GM20431 (cell line): ENCODE results near the gene USP33.
"Not testable (repeated sequence)": the region's sequence is repeated elsewhere in the genome, so short reads cannot be mapped to it uniquely, and the experiment has no call there.

ENCODE experiments used
- in situ Hi-C: fragments of 300-500 bp; cut with MseI, MboI; formaldehyde crosslinking; loops from one replicate; pipeline ENCODE4 v1.15.0; 2020; ENCODE audit warnings: low sequenced_read_pairs; ENCODE audit not compliant: unreplicated experiment

Gene USP33

GRCh38 chr1:77742011-77742555 is 17.6 kb downstream of the USP33 start:
- in situ Hi-C loops = no loop called here

GRCh38 chr1:77741316-77741715 is 18.3 kb downstream of the USP33 start:
- in situ Hi-C loops = no loop called here

GRCh38 chr1:77739235-77739634 is 20.4 kb downstream of the USP33 start:
- in situ Hi-C loops = no loop called here

DNA sequence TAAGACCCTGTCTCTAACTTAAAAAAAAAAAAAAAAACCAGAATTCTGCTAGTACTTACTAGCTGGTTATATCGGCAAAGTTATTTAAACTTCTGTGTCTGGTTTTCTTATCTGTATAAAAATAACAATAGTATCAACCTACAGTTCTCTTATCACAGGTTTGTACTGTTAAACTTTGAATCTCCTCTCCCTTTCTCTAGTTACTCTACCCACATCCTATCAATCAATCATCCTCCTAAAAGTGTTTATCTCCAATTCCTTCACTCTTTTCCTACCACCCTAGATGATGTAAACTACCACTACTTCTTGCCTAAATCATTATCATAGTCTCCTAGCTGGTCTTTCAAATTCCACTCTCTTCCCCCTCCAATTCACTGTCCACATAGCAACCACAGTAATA is 27.6 kb downstream of the USP33 start:
- in situ Hi-C loops = no loop called here

GRCh38 chr1:77725706-77726105 is 33.9 kb downstream of the USP33 start:
- in situ Hi-C loops = no loop called here

GRCh38 chr1:77718181-77718580 is 41.5 kb downstream of the USP33 start:
- in situ Hi-C loops = no loop called here

- in situ Hi-C loops = no loop called here
Measured at GRCh38 chr1:77716065-77716464, 43.6 kb downstream of the USP33 start.

DNA sequence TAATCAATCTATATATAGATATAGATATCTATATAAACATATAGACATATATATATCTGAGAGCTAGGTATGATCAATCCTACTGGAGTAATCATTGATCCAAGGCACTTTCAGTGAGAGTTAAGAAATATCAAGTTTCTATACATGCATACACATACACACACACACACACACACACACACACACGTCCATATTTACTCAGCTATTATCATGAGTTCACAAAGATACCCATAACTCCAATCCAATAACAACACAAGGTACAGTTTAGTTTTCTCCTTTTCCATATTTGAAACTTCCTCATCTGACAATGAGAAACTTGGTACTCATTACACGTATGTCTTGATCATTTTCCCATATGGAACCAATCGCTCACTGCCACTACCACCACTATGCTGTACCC is 49.9 kb downstream of the USP33 start:
- in situ Hi-C loops = no loop called here

DNA sequence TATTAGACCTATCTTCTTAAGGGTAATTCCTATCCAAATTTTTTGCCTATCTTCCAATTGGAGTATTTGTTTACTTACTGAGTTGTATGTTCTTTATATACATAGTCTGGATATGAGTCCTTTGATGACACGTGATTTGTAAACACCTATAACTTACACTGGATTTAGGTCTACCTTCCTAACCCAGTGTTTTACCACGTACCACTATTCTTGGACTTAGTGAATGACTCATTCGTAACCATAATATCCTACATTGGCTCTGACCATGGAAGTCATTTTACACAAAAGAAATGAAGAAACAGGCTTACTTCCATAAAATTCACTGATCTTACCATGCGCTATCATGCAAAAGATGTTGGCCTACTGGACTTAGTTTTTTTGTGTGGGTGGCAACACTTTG is 53.3 kb downstream of the USP33 start:
- in situ Hi-C loops = no loop called here

DNA sequence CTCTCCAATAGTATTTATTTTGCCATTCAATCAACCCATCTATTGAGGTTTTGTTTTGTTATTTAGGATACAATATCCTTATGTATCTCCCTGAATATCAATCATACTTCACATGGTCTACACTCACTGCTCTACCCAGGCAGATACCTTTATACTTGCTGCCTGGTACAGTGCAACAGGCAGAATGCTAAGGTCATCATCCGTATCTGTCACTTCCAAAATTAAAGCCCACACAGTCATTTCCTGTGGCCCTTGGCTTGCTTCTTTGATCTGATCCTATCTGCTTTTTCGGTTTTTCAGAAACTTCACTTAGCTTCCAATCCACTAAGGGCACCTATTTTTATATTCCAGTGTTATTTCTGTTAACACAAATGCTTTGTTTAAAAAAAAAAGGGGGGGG is 54.9 kb downstream of the USP33 start:
- in situ Hi-C loops = no loop called here

- in situ Hi-C loops = not testable (repeated sequence)
Measured at GRCh38 chr1:77699673-77700072, 60.0 kb downstream of the USP33 start.

GRCh38 chr1:77697441-77697840 is 62.2 kb downstream of the USP33 start:
- in situ Hi-C loops = no loop called here

DNA sequence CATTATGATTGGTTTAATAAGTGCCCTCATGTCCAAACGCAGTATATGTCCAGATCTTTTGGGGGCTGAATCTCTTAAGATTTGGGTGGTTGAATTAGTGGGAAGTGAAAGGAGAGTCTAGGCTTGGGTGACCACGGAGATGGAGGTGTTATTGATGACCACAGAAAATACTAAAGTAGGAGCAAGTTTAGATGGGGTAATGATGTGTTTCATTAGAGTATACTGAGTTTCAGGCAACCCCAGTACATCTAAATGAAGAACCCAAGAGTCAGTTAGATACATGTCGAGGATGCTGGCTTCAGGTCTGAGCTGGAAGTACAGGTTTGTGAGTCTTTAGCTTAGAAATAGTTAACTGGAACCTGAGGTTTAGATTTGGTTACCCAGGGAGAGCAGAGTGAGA is 70.7 kb downstream of the USP33 start:
- in situ Hi-C loops = no loop called here

GRCh38 chr1:77687519-77687906 is 72.1 kb downstream of the USP33 start:
- in situ Hi-C loops = no loop called here

DNA sequence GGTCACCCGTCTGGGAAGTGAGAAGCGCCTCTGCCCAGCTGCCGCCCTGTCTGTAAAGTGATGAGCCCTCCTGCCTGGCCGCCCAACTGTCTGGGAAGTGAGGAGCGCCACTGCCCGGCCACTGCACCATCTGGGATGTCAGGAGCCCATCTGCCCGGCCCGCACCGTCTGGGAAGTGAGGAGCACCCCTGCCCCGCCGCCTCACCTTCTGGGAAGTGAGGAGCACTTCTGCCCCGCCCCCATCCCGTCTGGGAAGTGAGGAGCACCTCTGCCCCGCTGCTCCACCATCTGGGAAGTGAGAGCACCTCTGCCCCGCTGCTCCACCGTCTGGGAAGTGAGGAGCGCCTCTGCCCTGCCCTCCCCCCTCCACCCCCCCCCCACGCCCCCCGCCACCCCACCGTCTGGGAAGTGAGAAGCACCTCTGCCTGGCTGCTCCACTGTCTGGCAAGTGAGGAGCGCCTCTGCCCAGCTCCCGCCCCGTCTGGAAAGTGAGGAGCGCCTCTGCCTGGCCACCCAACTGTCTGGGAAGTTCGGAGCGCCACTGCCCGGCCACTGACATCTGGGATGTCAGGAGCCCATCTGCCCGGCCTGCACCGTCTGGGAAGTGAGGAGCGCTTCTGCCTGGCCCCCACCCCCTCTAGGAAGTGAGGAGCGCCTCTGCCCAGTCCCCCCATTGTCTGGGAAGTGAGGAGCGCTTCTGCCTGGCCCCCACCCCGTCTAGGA is 72.7 kb downstream of the USP33 start:
- in situ Hi-C loops = no loop called here

DNA sequence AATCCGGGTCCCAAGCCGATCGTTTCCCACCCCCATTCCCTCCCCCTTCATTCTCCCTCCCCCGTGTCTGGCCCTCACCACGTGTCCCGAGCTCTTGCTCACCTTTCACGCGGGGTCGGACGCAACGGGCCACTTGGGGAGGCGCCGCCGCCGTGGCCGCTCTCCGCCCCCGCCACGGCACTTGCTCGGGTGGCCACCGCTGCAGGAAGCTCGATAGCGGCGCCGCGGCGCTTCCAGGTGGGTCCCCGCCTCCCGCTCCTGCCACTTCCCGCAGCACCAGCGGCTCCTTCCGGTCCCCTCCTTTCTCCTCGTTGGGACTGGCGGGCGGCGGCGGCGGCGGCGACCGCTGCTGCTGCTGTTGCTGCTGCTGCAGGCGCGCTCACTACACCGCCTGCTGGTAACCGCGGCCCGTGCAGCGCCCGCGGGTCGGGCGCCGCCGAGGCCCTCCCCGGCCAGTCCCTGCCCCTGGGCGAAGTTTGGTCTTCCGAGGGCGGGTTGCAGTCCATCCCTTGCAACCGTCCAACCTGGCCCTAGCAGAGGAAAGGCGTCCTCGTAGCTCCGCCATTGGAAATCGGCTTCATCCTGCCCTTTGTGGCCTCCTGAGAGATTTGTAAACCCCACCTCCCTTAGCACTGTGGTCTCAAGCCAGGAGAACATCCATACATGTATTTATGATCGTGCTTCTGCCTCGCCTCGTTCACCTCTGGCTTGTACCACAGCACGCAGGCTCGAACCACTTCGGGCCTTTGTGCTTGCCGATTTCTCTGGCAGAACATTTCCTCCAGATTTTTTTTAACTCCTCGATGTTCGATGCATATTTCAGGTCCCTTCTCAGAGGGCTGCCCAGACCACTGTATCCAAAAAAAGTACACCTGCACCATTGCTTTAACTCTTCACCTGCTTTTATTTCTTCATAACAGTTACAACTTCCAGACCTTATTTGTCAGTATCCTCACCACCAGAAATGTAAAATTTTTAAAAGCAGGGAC is 76.2 kb downstream of the USP33 start:
- in situ Hi-C loops = no loop called here

DNA sequence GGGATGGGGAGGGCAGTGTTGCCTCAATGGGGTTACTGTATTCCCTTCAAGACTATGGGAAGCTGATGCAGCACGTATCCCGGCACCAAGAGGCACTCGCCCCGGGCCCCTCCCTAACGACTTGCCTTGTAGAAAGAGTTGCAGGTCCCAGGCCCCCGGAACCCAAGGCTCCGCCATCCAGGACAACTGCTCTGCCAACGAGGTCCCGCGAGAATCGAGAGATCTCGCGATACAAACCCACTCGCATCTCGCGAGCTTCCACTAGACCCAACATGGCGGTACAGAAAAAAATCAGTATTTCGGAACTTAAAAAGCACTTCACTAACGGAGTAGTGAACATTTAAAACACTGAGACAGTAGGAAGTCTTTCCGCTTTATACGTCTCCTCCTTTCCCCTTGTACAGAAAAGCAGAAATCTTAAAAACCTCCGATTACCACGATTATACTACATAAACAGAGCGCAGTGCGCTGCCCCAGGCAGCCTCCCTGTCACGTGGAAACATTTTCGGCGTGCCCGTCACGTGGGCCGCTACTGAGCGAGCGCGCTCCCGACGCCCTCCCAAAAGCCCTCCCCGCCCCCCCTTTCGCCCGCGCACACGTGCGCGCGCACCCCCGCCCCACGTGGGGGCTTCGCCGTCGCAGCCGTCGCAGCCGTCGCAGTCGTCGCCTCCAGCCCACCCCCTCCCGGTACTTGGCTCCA is 77.0 kb downstream of the USP33 start, which contains the start of gene ZZZ3:
Gene ZZZ3 (minus strand): TSS at position 199 of the 700 bp plus-strand sequence. CDS start 49,304 bp downstream, outside the sequence.
- in situ Hi-C loops = no loop called here

GRCh38 chr1:77680173-77680572 is 79.5 kb downstream of the USP33 start:
- in situ Hi-C loops = no loop called here

GRCh38 chr1:77678660-77679610 is 80.7 kb downstream of the USP33 start:
- in situ Hi-C loops = no loop called here
